Measurements from ENCODE around the gene GALNT10.
"Not testable (repeated sequence)": the region's sequence is repeated elsewhere in the genome, so short reads cannot be mapped to it uniquely, and the experiment has no call there.

Gene GALNT10

DNA sequence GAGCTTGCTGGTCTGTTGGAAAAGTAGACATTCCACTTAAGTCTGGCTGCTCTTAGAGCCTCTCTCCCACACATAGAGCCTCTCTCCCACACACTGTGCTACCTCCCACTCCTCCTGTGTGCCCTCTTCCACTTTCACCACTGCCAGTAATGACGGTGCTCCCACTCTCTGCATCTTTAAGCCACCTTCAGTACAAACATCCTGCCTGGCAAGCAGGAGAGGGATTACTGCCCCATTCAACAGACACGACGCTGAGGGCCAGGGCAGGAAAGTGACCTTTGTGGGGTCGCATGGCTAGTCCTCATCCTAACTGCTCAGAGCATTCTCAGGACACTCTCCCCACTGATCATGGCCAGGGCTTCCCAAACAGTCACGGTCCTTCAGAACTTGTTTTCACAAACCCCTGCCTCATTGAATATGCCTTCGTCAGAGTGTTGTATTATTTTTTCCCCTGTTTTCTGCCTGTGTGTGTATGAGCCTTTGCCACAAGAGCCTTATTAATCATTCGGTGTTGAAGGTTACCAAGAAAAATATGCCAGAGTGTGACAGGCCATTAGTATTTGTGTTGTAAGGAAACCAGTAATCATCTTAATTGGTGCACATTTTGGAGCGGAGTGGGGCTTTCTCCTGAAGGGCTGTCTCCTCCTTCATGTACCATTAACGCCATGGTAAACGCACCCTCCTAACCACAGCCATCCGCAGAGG lies 168.1 kb downstream of the GALNT10 start:
- DNase-seq = no peak

- DNase-seq = no peak
These were observed 168.7 kb downstream of the GALNT10 start for GRCh38 chr5:154359221-154359573.

DNA sequence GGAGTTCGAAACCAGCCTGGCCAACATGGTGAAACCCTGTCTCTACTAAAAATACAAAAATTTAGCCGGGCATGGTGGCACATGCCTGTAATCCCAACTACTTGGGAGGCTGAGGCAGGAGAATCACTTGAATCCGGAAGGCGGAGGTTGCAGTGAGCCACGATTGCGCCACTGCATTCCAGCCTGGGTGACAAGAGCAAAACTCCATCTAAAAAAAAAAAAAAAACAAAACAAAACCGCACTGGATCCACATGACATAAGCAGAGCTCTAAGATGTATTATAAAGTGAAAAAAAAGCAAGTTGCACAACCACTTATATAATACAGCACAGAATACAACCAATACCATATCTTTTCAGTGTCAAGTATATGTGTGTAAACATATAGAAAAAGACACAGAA lies 169.7 kb downstream of the GALNT10 start:
- DNase-seq = not testable (repeated sequence)

GRCh38 chr5:154363411-154363810 lies 172.9 kb downstream of the GALNT10 start:
- DNase-seq = no peak

- DNase-seq = no peak
These were observed 174.2 kb downstream of the GALNT10 start for GRCh38 chr5:154364771-154365170.

DNA sequence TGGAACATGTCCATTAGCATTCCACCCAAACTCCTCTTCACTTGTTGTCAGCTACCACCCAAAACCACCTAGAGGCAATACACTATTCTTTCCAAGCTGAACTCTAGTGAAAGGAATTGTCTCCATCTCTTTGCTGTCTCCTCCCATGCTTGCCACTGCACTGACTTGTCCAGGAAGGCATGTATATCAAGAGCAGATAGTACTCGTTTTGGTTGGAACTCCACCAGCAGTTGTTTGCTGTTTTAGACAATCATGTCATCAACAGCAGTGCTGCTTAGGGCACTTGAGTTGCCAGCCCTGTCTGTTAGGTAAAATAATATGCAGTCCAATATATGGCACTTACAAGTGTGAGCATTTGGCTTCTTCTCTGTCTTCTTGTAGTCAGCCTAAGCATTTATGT lies 175.3 kb downstream of the GALNT10 start:
- DNase-seq = no peak

GRCh38 chr5:154366353-154366752 lies 175.8 kb downstream of the GALNT10 start:
- DNase-seq = no peak

DNA sequence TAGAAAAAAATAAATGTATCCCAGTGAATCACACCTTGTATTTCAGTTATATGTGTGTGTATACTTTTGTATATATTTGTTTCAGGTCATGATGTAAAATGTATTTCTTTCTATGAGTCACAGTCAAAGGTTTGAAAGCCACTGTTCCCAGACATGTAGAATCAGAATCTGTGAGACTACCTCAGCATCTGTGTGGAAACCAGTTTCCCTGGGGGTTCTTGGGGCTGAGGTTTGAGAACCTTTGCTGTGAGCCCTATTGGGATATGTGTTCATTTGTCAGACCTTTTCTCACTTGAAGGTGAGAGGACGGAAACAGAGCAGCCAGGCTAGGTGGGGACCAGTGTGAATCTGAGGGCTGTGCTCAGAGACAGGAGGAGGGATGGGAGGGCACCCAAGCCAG lies 176.6 kb downstream of the GALNT10 start:
- no peak for DNase-seq

DNA sequence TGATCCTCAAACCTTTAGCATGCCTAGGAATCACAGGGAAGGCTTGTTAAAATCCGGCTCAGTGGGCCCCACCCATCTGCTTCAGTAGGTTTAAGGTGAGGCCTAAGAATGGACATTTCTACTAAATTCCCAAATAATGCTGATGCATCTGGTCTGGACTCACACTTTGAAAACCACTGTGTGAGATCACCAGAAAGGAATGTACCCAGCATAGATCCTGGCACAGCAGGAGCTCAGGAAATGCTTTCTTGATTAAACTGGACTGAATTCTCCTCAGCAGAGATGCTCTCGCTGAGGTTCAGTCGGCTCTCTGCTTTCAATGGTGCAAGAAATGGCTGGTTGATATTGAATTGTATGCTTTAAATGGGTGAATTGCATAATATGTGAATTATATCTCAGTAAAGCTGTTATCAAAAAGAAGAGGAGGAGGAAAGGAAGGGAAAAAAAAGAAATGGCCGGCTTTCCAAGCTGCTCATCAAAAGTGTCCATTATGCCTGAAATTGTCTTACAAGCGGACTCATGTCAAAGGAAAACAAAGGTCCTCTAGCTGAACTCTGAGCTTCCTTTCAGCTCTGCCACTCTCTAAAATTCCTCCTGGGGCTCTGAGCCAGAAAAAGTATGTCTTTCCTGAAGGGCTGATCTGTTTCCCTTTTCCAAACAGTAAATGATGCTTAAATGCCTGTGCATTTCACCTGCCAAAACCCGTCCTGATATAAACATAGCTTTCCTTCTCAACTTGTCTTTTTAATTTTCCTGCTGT lies 177.7 kb downstream of the GALNT10 start:
- no peak for DNase-seq

GRCh38 chr5:154369682-154370081 lies 179.1 kb downstream of the GALNT10 start:
- no peak for DNase-seq

GRCh38 chr5:154370119-154370518 lies 179.6 kb downstream of the GALNT10 start:
- no peak for DNase-seq

- no peak for DNase-seq
These were observed 180.3 kb downstream of the GALNT10 start for GRCh38 chr5:154370813-154371212.

DNA sequence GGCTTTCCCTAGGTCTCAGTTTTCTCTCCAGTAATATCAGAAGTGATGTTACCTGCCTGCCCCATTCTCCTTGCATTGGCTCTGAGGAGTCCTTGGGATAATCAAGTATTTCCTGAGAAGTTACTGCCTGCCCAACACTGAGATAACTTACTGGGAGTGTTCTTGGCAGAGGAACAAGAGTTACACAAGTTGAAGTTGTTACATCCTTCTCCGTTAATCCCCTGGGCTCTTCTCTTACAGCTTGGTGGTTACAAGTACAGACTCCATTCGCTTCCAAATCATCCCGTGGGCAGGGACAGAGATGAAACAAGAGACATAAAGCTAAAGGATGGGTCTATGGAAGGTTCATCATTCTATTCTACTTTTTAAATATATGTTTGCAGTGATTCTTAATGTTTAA lies 181.2 kb downstream of the GALNT10 start:
- DNase-seq = no peak

- no peak for DNase-seq
These were observed 182.1 kb downstream of the GALNT10 start for GRCh38 chr5:154372661-154373060.

- no peak for DNase-seq
These were observed 182.8 kb downstream of the GALNT10 start for GRCh38 chr5:154373326-154373725.

GRCh38 chr5:154373729-154374179 lies 183.2 kb downstream of the GALNT10 start:
- DNase-seq = no peak

DNA sequence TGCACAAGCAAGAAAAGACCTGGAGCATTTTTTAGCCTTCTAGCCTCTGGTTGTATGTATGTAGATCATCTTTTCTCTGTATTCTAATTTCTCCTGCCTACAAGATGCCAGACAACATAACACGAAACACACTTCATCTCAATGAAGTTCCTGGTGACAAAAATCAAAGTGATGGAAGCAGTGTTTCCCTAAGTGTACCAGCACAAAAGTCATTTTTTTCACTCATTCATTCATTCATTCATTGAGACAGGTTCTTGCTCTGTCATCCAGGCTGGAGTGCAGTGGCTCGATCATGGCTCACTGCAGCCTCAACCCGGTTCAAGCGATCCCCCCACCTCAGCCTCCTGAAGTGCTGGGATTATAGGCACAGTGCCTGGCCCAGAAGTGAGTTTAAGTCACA lies 183.7 kb downstream of the GALNT10 start:
- no peak for DNase-seq

- no peak for DNase-seq
These were observed 184.9 kb downstream of the GALNT10 start for GRCh38 chr5:154375329-154376008.

DNA sequence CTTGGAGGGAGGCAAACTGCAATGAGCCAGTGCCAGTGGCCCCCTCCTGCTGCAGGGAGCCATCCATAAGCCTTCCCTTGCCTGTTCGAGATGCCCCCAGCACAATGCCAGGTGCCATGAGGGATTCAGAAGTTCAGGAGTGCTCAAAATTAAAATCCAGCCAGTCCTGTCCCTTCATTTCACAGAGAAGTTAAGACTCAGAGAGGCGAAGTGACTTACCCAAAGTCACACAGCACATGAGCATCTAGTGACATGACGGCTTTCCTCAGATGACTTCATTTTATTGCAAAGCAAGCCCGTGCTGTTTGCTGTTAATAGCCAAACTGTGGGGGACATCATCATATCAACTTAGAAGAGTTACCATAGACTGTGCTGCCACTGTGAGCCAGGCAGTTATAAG lies 185.9 kb downstream of the GALNT10 start:
- DNase-seq = no peak

- no peak for DNase-seq
These were observed 187.4 kb downstream of the GALNT10 start for GRCh38 chr5:154377754-154378533.

DNA sequence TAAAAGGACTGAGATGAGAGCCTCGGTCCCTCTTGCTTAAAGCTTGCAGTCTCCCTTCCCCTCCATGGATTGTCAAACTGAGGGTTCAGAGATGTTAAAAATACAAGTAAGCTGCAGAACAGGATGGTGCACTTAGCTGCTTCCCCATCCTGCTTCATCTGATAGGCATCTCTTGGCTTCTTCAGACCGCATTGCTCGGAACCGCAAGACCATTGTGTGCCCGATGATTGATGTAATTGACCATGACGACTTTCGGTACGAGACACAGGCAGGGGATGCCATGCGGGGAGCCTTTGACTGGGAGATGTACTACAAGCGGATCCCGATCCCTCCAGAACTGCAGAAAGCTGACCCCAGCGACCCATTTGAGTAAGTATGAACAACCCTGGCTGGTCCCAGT lies 189.7 kb downstream of the GALNT10 start:
- DNase-seq = no peak

DNA sequence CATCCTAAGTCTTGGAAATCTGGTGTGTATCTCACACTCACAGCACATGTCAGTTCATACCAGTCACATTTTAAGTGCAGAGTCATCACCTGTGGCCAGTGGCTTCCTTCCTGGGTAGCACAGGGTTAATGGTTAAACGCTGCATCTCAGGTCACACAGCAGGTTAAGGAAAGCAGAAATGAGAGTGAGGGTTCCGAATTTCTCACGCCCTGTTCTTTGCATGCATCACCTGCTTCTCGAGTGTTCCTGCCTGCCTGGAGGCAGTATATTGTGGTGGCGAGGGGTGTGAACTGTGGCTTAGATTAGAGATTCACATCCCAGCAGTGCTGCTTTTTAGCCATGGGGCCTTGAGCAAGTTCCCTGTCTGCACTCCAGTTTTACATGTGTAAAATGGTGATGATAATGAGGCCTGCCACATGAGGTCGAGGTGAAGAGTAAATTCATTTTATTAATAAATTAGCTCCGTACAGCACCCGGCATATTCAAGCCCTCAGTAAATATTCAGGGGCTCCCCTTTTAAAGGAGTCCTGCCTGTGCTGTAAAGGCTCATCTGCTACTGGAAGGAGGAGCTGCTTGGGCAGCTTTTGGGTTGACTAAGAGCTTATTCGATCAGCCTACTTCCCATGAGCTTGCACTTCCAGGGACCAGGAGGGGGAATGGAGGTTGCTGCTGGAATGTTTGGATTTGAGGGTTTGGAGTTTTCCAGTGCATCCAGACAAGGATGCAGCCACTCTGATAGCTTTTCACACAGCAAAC lies 194.1 kb downstream of the GALNT10 start:
- no peak for DNase-seq

GRCh38 chr5:154385236-154385512 lies 194.6 kb downstream of the GALNT10 start:
- DNase-seq = no peak
